Raji (cell line): ENCODE data around the gene SNX3.

Source experiments
- POLR2A ChIP-seq: IDR thresholded peaks from 2 replicates; pipeline ENCODE4 v1.6.1; 2011; ENCODE audit warnings: low read depth, low read length, control low read depth; ENCODE audit not compliant: insufficient read depth

The SNX3 gene

GRCh38 chr6:108260809-108261569 is at the start of gene SNX3:
SNX3 (minus strand) TSS chr6:108261040; CDS start chr6:108260921, 119 bp downstream.
- TF ChIP-seq POLR2A: peak; percentile 86

DNA sequence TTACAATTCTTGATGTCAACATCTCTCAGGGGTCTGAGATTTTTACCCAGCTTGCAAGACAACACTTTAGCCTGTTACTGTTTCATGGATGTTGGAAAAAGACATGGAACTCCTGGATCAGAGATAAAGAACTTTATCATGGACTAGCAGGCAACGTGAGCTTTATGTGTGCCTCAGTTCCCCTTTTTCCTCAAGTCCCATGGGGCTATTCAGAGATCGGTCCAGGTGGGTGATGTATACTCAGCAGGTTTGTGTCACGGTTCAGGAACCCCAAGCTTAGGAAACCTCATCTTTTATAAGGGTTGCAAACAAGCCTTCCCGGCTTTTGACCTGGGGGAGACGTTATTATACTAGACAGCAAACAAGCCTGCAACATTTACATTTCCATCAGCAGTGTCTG is 49.0 kb upstream of the SNX3 start:
- no peak for TF ChIP-seq POLR2A

- TF ChIP-seq POLR2A: no peak
Measured at GRCh38 chr6:108304646-108305045, 43.8 kb upstream of the SNX3 start.

- TF ChIP-seq POLR2A: no peak
Measured at GRCh38 chr6:108302386-108302785, 41.5 kb upstream of the SNX3 start.

DNA sequence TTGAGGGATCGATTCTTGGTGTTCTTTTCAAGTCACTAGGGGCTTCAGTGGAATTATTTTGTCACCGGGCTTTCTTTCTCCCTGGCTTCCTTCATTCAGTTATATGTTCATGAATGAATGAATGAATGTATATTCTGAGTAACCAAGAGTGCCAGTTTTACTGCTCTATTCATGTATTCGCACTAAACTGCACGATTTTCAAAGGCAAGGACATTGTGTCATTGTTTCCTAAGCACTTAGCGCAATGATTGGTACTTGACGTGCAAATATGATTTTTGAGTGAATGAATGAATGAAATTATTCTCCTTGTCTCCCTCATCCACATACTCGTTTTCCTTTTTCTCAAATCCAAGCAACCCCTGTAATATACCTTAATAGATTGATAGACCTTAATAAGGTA is 34.8 kb upstream of the SNX3 start:
- TF ChIP-seq POLR2A: no peak

GRCh38 chr6:108294727-108295625 is 34.1 kb upstream of the SNX3 start, which contains the start of gene AFG1L:
AFG1L (plus strand) TSS chr6:108295054; CDS start chr6:108295080, 26 bp downstream.
- peak; percentile 73 for TF ChIP-seq POLR2A

- no peak for TF ChIP-seq POLR2A
Measured at GRCh38 chr6:108294297-108294726, 33.5 kb upstream of the SNX3 start.

DNA sequence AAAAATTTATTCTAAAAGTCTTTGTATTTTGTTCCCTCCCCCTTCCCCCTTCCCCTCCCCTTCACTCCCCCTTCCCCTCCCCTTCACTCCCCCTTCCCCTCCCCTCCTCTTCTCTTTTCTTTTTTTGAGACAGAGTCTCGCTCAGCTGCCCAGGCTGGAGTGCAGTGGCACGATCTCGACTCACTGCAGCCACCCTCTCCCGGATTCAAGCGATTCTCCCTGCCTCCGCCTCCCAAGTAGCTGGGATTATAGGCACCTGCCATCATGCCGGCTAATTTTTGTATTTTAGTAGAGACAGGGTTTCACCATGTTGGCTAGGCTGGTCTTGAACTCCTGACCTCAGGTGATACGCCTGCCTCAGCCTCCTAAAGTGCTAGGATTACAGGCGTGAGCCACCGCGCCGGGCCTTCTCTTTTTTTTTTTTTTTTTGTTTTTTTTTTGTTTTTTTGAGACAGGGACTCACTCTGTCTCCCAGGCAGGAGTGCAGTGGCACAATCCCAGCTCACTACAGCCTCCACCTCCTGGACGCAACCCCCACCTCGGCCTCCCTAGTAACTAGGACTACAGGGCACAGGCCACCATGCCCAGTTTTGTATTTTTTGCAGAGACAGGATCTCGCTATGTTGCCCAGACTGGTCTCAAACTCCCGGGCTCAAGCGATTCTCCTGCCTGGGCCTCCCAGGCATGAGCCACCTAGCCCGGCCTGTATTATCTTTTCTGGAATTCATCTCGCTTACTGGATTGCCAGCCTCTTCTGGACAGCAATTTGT is 32.9 kb upstream of the SNX3 start:
- TF ChIP-seq POLR2A: no peak

GRCh38 chr6:108291091-108291490 is 30.3 kb upstream of the SNX3 start:
- TF ChIP-seq POLR2A: no peak

DNA sequence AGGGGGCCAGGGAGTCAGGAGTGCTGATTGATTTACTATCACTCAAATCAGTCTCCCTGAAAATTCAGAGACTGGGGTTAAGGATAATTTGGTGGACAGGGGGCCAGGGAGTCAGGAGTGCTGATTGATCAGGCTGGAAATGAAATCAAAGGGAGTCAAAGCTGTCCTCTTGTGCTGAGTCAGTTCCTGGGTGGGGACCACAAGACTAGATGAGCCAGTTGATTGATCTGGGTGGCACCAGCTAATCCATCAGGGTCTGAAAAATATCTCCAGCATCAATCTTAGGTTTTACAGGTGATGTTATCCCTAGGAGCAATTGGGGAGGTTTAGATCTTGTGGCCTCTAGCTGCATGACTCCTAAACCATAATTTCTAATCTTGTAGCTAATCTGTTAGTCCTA is 27.9 kb upstream of the SNX3 start:
- no peak for TF ChIP-seq POLR2A

DNA sequence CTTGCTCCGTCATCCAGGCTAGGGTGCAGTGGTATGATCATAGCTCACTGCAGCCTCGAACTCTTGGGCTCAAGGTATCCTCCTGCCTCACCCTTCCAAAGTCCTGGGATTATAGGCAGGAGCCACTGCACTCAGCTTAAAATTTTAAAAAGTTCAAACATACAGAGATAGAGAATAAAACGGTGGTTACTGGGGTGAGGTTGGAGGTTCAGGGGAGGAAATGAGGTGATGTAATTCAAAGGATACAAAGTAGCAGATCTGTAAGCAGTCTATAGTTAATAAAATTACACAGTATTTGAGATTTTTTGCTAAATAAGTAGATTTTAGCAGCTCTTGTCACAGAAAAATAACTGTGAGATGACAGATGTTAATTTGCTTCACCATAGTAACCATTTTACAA is 26.5 kb upstream of the SNX3 start:
- TF ChIP-seq POLR2A: no peak

DNA sequence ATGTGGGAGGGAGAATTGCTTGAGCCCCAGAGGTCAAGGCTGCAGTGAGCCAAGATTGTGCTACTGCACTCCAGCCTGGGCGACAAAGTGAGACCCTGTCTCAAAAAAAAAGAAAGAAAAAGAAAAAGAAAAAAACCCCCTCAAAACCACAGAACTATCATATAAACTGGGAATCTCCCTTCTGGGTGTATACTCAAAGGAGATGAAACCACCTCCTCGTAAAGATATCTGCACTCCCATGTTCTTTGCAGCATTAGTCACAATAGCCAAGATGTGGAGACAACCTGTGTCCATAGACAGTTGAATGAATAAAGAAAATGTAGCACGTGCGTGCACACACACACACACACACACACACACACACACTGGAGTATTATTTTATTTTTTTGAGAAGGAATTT is 25.5 kb upstream of the SNX3 start:
- no peak for TF ChIP-seq POLR2A

- TF ChIP-seq POLR2A: no peak
Measured at GRCh38 chr6:108285381-108285780, 24.5 kb upstream of the SNX3 start.

DNA sequence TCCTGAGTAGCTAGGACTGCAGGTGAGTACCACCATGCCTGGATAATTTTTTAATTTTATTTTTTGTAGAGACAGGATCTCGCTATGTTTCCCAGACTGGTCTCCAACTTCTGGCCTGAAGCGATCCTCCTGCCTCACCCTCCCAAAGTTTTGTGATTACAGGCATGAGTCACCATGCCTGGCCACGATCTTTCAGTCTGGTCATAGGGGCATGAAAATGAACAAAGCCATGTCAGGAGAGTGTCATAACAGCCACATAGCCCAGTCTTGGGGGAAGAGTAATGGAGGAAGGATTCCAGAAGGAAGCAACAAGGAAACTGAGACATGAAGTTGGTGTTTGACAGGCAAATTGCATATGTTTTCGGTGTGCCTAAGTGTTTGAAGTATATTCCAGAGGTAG is 17.0 kb upstream of the SNX3 start:
- no peak for TF ChIP-seq POLR2A

- no peak for TF ChIP-seq POLR2A
Measured at GRCh38 chr6:108277295-108277694, 16.5 kb upstream of the SNX3 start.
